ENCODE results near the gene CCDC187. TPM values are rescaled to one million over a fixed set of nuclear protein-coding genes. Genes with fewer than 3 reads are reported as not detected.

The CCDC187 gene
- total RNA-seq, 1 donor = not detected

DNA sequence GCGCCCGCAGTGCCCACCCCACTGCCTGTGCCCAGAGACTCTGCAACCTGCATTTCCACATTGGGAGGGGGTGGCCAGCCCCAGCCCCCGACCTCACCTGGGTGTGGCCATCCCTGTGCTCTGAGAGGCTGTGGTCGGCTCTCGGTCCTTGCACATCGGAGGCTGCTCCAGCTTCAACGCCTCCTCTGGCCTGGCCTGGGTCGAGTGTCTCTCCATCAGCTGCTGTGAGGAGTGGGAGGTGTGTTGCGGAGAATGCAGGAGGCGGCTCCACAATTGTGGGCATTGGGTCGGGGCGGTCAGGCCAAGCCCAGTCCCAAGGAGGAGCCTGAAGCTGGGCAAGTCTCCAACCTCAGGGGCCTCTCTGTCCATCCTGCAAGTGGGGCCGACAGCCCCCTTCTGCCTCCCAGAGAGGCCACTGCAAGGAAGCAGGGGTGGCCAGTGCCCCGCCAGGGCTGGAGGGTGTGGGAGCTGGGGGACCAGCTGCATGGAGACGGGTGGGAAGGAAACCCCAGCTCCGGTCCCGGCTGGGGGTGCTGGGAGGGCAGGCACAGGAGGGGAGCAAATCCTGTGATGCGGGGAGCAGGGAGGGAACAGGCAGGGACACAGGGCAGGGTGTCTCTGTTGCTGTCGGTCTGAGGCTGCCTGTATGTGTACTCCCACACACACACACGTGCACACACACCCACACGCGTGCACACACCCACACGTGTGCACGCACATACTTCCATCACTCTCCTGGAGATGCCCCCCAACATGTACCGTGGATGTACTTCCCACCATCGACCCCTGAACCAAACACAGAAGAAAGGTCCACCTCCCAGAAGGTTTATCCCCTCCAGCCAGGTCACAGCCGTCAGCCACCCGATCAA lies 28.9 kb downstream of the CCDC187 start:
- no peaks in the 10 kb centered on the region for H3K4me1 ChIP-seq (ENCODE audit: insufficient read depth, low read length)
- DNase-seq (ENCODE audit: insufficient read length, low spot score, missing footprints) = no peak
- H2AFZ ChIP-seq (ENCODE audit: low read length) = no peak overlapping the region
- H4K20me1 ChIP-seq (ENCODE audit: insufficient read depth, low read length) = no peaks in the 10 kb centered on the region
- H3K9me3 ChIP-seq (ENCODE audit: low read depth, low read length) = no peaks in the 10 kb centered on the region
- H3K27ac ChIP-seq (ENCODE audit: low read depth, low read length) = no peak overlapping the region
- TF ChIP-seq CTCF (IDR thresholded peaks at IDR 0.05; ENCODE audit: extremely low read depth, low read depth, low read length) = no peak
- no peaks in the 10 kb centered on the region for H3K79me2 ChIP-seq (ENCODE audit: insufficient read depth, low read length)
- no peak overlapping the region for H3K4me3 ChIP-seq (ENCODE audit: insufficient read depth, low read length)
- no peaks in the 10 kb centered on the region for H3K36me3 ChIP-seq (ENCODE audit: insufficient read depth, low read length)
- peaks cover 32% of the 10 kb centered on the region for H3K27me3 ChIP-seq (ENCODE audit: insufficient read depth, low read length)
- no peak overlapping the region for H3K4me2 ChIP-seq (ENCODE audit: insufficient read depth, low read length)

GRCh38 chr9:136273921-136274785 lies 29.7 kb downstream of the CCDC187 start:
- Histone ChIP-seq H3K4me3 (ENCODE audit: insufficient read depth, low read length) (no peak overlapping the region), H3K79me2 (ENCODE audit: insufficient read depth, low read length) (no peaks in the 10 kb centered on the region), H2AFZ (ENCODE audit: low read length) (no peak overlapping the region), H3K9me3 (ENCODE audit: low read depth, low read length) (no peaks in the 10 kb centered on the region), H3K27me3 (ENCODE audit: insufficient read depth, low read length) (peaks cover 30% of the 10 kb centered on the region), H4K20me1 (ENCODE audit: insufficient read depth, low read length) (no peaks in the 10 kb centered on the region), H3K27ac (ENCODE audit: low read depth, low read length) (no peak overlapping the region), H3K4me1 (ENCODE audit: insufficient read depth, low read length) (no peaks in the 10 kb centered on the region), H3K4me2 (ENCODE audit: insufficient read depth, low read length) (no peak overlapping the region), H3K36me3 (ENCODE audit: insufficient read depth, low read length) (no peaks in the 10 kb centered on the region)
- no peak for DNase-seq (ENCODE audit: insufficient read length, low spot score, missing footprints)
- TF ChIP-seq CTCF (IDR thresholded peaks at IDR 0.05; ENCODE audit: extremely low read depth, low read depth, low read length) = no peak

DNA sequence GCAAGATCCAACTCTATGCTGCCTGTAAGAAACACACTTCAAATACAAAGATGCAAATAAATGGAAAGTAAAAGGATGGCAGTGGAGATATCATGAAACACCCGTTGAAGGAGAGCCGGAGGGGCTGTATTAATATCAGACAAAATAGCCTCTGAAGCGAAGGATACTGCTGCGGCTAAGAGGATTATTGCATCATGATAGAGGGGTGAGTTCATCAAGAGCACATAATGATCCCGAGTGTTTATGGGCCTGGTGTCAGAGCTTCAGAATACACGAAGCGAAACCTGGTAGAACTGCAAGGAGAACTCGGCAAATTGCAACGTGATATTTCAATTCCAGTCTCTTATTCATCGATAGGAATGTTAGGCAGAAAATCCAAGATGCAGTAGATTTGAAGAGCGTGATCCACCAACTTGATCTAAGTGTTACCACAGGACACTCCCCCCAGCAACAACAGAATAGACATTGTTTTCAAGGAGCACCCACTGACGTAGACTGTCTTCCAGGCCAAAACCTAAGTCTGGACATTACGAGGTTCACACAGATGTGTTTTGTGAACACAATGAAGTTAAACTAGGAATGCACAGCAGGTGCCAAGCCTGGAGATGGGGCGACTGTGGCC lies 30.5 kb downstream of the CCDC187 start:
- no peak for DNase-seq (ENCODE audit: insufficient read length, low spot score, missing footprints)

More for the DNA sequence above, 30.5 kb downstream of the CCDC187 start:
- Histone ChIP-seq H4K20me1 (ENCODE audit: insufficient read depth, low read length) (no peaks in the 10 kb centered on the region), H3K27me3 (ENCODE audit: insufficient read depth, low read length) (peaks cover 29% of the 10 kb centered on the region), H3K9me3 (ENCODE audit: low read depth, low read length) (no peaks in the 10 kb centered on the region), H3K36me3 (ENCODE audit: insufficient read depth, low read length) (no peaks in the 10 kb centered on the region), H3K4me2 (ENCODE audit: insufficient read depth, low read length) (no peak overlapping the region), H2AFZ (ENCODE audit: low read length) (no peak overlapping the region), H3K27ac (ENCODE audit: low read depth, low read length) (no peak overlapping the region), H3K4me1 (ENCODE audit: insufficient read depth, low read length) (no peaks in the 10 kb centered on the region), H3K79me2 (ENCODE audit: insufficient read depth, low read length) (no peaks in the 10 kb centered on the region), H3K4me3 (ENCODE audit: insufficient read depth, low read length) (no peak overlapping the region)
- TF ChIP-seq CTCF (IDR thresholded peaks at IDR 0.05; ENCODE audit: extremely low read depth, low read depth, low read length) = no peak

Measured in osteoblast (primary cell).